Activated CD4-positive, alpha-beta memory T cell treated with anti-CD3 and anti-CD28 coated beads for 36 hours (primary cell): Measurements from ENCODE around the gene DCST2. TPM values are rescaled to one million over a fixed set of nuclear protein-coding genes. Genes with fewer than 3 reads are reported as not detected.

ENCODE experiments used
- CTCF ChIA-PET: fragments of 350-600 bp; sonication (Branson Sonifier 250); formaldehyde crosslinking; loops from one replicate; lab custom pipeline; 2021; ENCODE audit warnings: antibody characterized with exemption, inconsistent platforms; lab: Charles Lee
- POLR2A ChIA-PET: fragments of 350-600 bp; sonication (Branson Sonifier 250); formaldehyde crosslinking; loops from one replicate; lab custom pipeline; 2021; ENCODE audit warnings: antibody characterized with exemption; lab: Charles Lee
- DNase-seq: peaks from one replicate; pipeline ENCODE4 v3.0.0-alpha.2; 2020
- H3K27ac Mint-ChIP-seq: one replicate; pipeline ENCODE4 v1.8.0; 2021; ENCODE audit warnings: mixed read lengths
- H3K27me3 Mint-ChIP-seq: one replicate; pipeline ENCODE4 v1.8.0; 2021; ENCODE audit warnings: mixed read lengths
- H3K36me3 Mint-ChIP-seq: one replicate; pipeline ENCODE4 v1.8.0; 2021; ENCODE audit warnings: mixed read lengths
- H3K4me1 Mint-ChIP-seq: one replicate; pipeline ENCODE4 v1.8.0; 2021; ENCODE audit warnings: low read depth, mixed read lengths
- H3K4me3 Mint-ChIP-seq: one replicate; pipeline ENCODE4 v1.8.0; 2021; ENCODE audit warnings: mild to moderate bottlenecking, mixed read lengths
- H3K9me3 Mint-ChIP-seq: one replicate; pipeline ENCODE4 v1.8.0; 2021; ENCODE audit warnings: mixed read lengths
- intact Hi-C: fragments of 100-400 bp; cut with micrococcal nuclease; formaldehyde crosslinking; loops from one replicate; pipeline ENCODE4 v1.15.1; 2023
- total RNA-seq, 2 experiments: library from RNA; stranded (reverse); gene quantifications; one replicate each; pipeline ENCODE4 v1.2.3, GENCODE V29; 2021

DCST2 gene
- total RNA-seq, 2 experiments from 2014 or later, result 1.1 to 1.3 TPM

GRCh38 chr1:155066777-155067176, 33.2 kb upstream of the DCST2 start:
- intact Hi-C loops, result no loop called here
- H3K36me3 Mint-ChIP-seq, result peaks cover 5% of the 10 kb centered on the region
- no peaks in the 10 kb centered on the region for H3K27me3 Mint-ChIP-seq
- no peak overlapping the region for H3K27ac Mint-ChIP-seq
- H3K4me3 Mint-ChIP-seq, result no peak overlapping the region
- DNase-seq, result no peak
- H3K9me3 Mint-ChIP-seq, result no peaks in the 10 kb centered on the region
- H3K4me1 Mint-ChIP-seq, result peaks cover 30% of the 10 kb centered on the region
- ChIA-PET POLR2A (no interaction called here), CTCF (interaction anchor here (1.3 to 15.8 kb wide), 5 partner anchors 18 to 106 kb away, joined by 3 to 245 read pairs (median 6); partner anchors contain the start of genes ADAM15 and KRTCAP2)

GRCh38 chr1:155064832-155065429, 31.4 kb upstream of the DCST2 start:
- intact Hi-C loops, result loop anchor here (5.0 kb wide), 3 partner anchors 83 to 398 kb away; partner anchors contain the start of genes FLAD1 and PMVK
- Mint-ChIP-seq H3K27ac (no peak overlapping the region), H3K9me3 (no peaks in the 10 kb centered on the region), H3K4me1 (peaks cover 29% of the 10 kb centered on the region), H3K36me3 (peaks cover 10% of the 10 kb centered on the region), H3K4me3 (peak overlapping the region; percentile 80), H3K27me3 (no peaks in the 10 kb centered on the region)
- POLR2A ChIA-PET, result no interaction called here
- CTCF ChIA-PET, result interaction anchor here (0.7 to 15.8 kb wide), 6 partner anchors 12 to 103 kb away, joined by 3 to 245 read pairs (median 8); partner anchors contain the start of gene ADAM15
- no peak for DNase-seq

- POLR2A ChIA-PET, result interaction anchor here (1.5 to 2.3 kb wide), 2 partner anchors 21 to 128 kb away, joined by 4 to 21 read pairs; partner anchors contain the start of gene PMVK
- intact Hi-C loops, result loop anchor here (5.0 kb wide), 3 partner anchors 82 to 397 kb away; partner anchors contain the start of genes FLAD1 and PMVK
- Mint-ChIP-seq H3K4me1 (peaks cover 29% of the 10 kb centered on the region), H3K9me3 (no peaks in the 10 kb centered on the region), H3K27me3 (no peaks in the 10 kb centered on the region), H3K4me3 (peak overlapping the region; percentile 80), H3K27ac (peak overlapping the region; percentile 31), H3K36me3 (peaks cover 8% of the 10 kb centered on the region)
- CTCF ChIA-PET, result interaction anchor here (0.7 to 15.8 kb wide), 7 partner anchors 12 to 104 kb away, joined by 3 to 245 read pairs (median 7); partner anchors contain the start of gene ADAM15
- DNase-seq, result peak; percentile 57
Measured at GRCh38 chr1:155064111-155064831, 30.7 kb upstream of the DCST2 start.

GRCh38 chr1:155063550-155064110, 30.0 kb upstream of the DCST2 start, which contains the start of gene EFNA4:
Gene EFNA4 (plus strand): TSS chr1:155063740. CDS start chr1:155063824, 84 bp downstream.
- intact Hi-C loops, result loop anchor here (1.0 to 5.0 kb wide), 5 partner anchors 21 to 396 kb away; partner anchors contain the start of genes FLAD1 and PMVK
- ChIA-PET CTCF (interaction anchor here (1.0 to 15.8 kb wide), 8 partner anchors 12 to 127 kb away, joined by 3 to 245 read pairs (median 6); partner anchors contain the start of genes ADAM15, KRTCAP2 and PMVK), POLR2A (interaction anchor here (1.5 to 2.3 kb wide), 2 partner anchors 21 to 127 kb away, joined by 4 to 21 read pairs; partner anchors contain the start of gene PMVK)
- Mint-ChIP-seq H3K27ac (peak within 1 kb of the TSS; percentile 31), H3K4me1 (peaks cover 29% of the 10 kb centered on the region), H3K36me3 (peaks cover 9% of the 10 kb centered on the region), H3K27me3 (no peaks in the 10 kb centered on the region), H3K4me3 (peak within 1 kb of the TSS; percentile 80), H3K9me3 (no peaks in the 10 kb centered on the region)
- peak; percentile 89 for DNase-seq

- POLR2A ChIA-PET, result interaction anchor here (1.3 to 2.3 kb wide), 3 partner anchors 13 to 126 kb away, joined by 3 to 21 read pairs (median 4); partner anchors contain the start of gene PMVK
- H3K27me3 Mint-ChIP-seq, result no peaks in the 10 kb centered on the region
- DNase-seq, result peak; percentile 89
- H3K9me3 Mint-ChIP-seq, result no peaks in the 10 kb centered on the region
- peaks cover 12% of the 10 kb centered on the region for H3K36me3 Mint-ChIP-seq
- CTCF ChIA-PET, result interaction anchor here (0.7 to 15.8 kb wide), 9 partner anchors 13 to 183 kb away, joined by 3 to 245 read pairs (median 6); partner anchors contain the start of genes ADAM15, KRTCAP2 and PMVK
- no peak overlapping the region for H3K27ac Mint-ChIP-seq
- intact Hi-C loops, result loop anchor here (1.0 to 5.0 kb wide), 5 partner anchors 21 to 396 kb away; partner anchors contain the start of genes FLAD1 and PMVK
- peak overlapping the region; percentile 74 for H3K4me3 Mint-ChIP-seq
- peaks cover 29% of the 10 kb centered on the region for H3K4me1 Mint-ChIP-seq
Measured at GRCh38 chr1:155062702-155063411, 29.3 kb upstream of the DCST2 start.

- peaks cover 29% of the 10 kb centered on the region for H3K4me1 Mint-ChIP-seq
Measured at GRCh38 chr1:155062151-155062686, 28.6 kb upstream of the DCST2 start.

GRCh38 chr1:155061381-155062150, 28.0 kb upstream of the DCST2 start:
- intact Hi-C loops, result loop anchor here (1.0 to 5.0 kb wide), 5 partner anchors 9 to 394 kb away; partner anchors contain the start of genes FLAD1 and PMVK
- H3K4me3 Mint-ChIP-seq, result no peak overlapping the region

More at GRCh38 chr1:155062151-155062686, 28.6 kb upstream of the DCST2 start:
- ChIA-PET POLR2A (interaction anchor here (1.3 to 2.3 kb wide), 3 partner anchors 11 to 23 kb away, joined by 3 to 21 read pairs (median 5); partner anchors contain the start of gene ADAM15), CTCF (interaction anchor here (0.5 to 15.8 kb wide), 43 partner anchors 9 to 502 kb away, joined by 3 to 245 read pairs (median 4); partner anchors contain the start of genes ADAM15, FLAD1, KRTCAP2 and PBXIP1)
- Mint-ChIP-seq H3K27ac (no peak overlapping the region), H3K9me3 (no peaks in the 10 kb centered on the region), H3K27me3 (no peaks in the 10 kb centered on the region), H3K4me3 (no peak overlapping the region), H3K36me3 (peaks cover 12% of the 10 kb centered on the region)
- DNase-seq, result no peak
- intact Hi-C loops, result loop anchor here (5.0 kb wide), 3 partner anchors 80 to 395 kb away; partner anchors contain the start of genes FLAD1 and PMVK

GRCh38 chr1:155060736-155061135, 27.2 kb upstream of the DCST2 start:
- Mint-ChIP-seq H3K9me3 (no peaks in the 10 kb centered on the region), H3K36me3 (peaks cover 19% of the 10 kb centered on the region), H3K27me3 (no peaks in the 10 kb centered on the region), H3K4me1 (peaks cover 29% of the 10 kb centered on the region), H3K27ac (no peak overlapping the region), H3K4me3 (no peak overlapping the region)
- CTCF ChIA-PET, result interaction anchor here (0.8 to 15.8 kb wide), 17 partner anchors 10 to 501 kb away, joined by 3 to 245 read pairs (median 7); partner anchors contain the start of genes ADAM15, KRTCAP2, PBXIP1 and TRIM46
- intact Hi-C loops, result loop anchor here (1.0 to 5.0 kb wide), 5 partner anchors 8 to 393 kb away; partner anchors contain the start of genes FLAD1 and PMVK
- no peak for DNase-seq
- POLR2A ChIA-PET, result interaction anchor here (1.4 kb wide), 1 partner anchor 10 kb away, joined by 5 read pairs; the partner anchor contains the start of gene ADAM15

More at GRCh38 chr1:155061381-155062150, 28.0 kb upstream of the DCST2 start:
- peaks cover 12% of the 10 kb centered on the region for H3K36me3 Mint-ChIP-seq
- POLR2A ChIA-PET, result interaction anchor here (1.3 to 1.4 kb wide), 2 partner anchors 11 to 14 kb away, joined by 3 to 5 read pairs; partner anchors contain the start of gene ADAM15
- no peaks in the 10 kb centered on the region for H3K9me3 Mint-ChIP-seq
- peak overlapping the region; percentile 34 for H3K27ac Mint-ChIP-seq
- CTCF ChIA-PET, result interaction anchor here (0.5 to 15.8 kb wide), 39 partner anchors 9 to 502 kb away, joined by 3 to 245 read pairs (median 4); partner anchors contain the start of genes ADAM15, FLAD1, KRTCAP2 and PBXIP1
- peaks cover 29% of the 10 kb centered on the region for H3K4me1 Mint-ChIP-seq
- peak; percentile 96 for DNase-seq
- no peaks in the 10 kb centered on the region for H3K27me3 Mint-ChIP-seq

- Mint-ChIP-seq H3K9me3 (no peaks in the 10 kb centered on the region), H3K36me3 (peaks cover 22% of the 10 kb centered on the region), H3K4me3 (no peak overlapping the region), H3K4me1 (peaks cover 20% of the 10 kb centered on the region), H3K27me3 (no peaks in the 10 kb centered on the region), H3K27ac (no peak overlapping the region)
- intact Hi-C loops, result no loop called here
- CTCF ChIA-PET, result interaction anchor here (0.6 to 15.8 kb wide), 5 partner anchors 10 to 564 kb away, joined by 3 to 245 read pairs (median 6); partner anchors contain the start of genes ADAM15 and PMVK
- DNase-seq, result no peak
- POLR2A ChIA-PET, result no interaction called here
Measured at GRCh38 chr1:155057788-155058211, 24.2 kb upstream of the DCST2 start.
